ENCODE results near the gene BRAP.

GRCh38 chr12:111730420-111730819, 44.7 kb upstream of the BRAP start:
- TF ChIP-seq EZH2 (IDR thresholded peaks at IDR 0.05) (no peak), CTCF (IDR thresholded peaks at IDR 0.05) (no peak)

Measured in neural progenitor cell (in vitro differentiated cells).